Measurements from ENCODE around the gene TBC1D19.
"Not testable (repeated sequence)": the region's sequence is repeated elsewhere in the genome, so short reads cannot be mapped to it uniquely, and the experiment has no call there.

The TBC1D19 gene

GRCh38 chr4:26632916-26633315 is 49.0 kb downstream of the TBC1D19 start:
- Histone ChIP-seq H3K9me3 (ENCODE audit: control extremely low read depth in 1 of 5, control insufficient read depth in 4 of 5, insufficient read depth in 2 of 5, low read depth in 1 of 5, low read length in 4 of 5) (peaks cover 0 to 9% (median 0%) of the 10 kb centered on the region in 5 experiments), H3K27me3 (replicated peaks in 2 of 5; ENCODE audit: control insufficient read depth in 4 of 5, insufficient read depth in 5 of 5, low read length in 4 of 5) (no peaks in the 10 kb centered on the region), H3K36me3 (ENCODE audit: control insufficient read depth in 4 of 4, insufficient read depth in 4 of 4, low read length in 3 of 4) (peaks cover 0 to 7% (median 3%) of the 10 kb centered on the region in 4 experiments), H3K4me1 (ENCODE audit: control extremely low read depth in 1 of 4, control insufficient read depth in 4 of 4, insufficient read depth in 4 of 4, low read length in 3 of 4) (no peaks in the 10 kb centered on the region), H3K27ac (ENCODE audit: insufficient read depth in 1 of 2, low read depth in 1 of 2, low read length in 2 of 2, poor library complexity in 1 of 2, severe bottlenecking in 2 of 2) (no peak overlapping the region), H3K4me3 (ENCODE audit: control insufficient read depth in 1 of 7, extremely low read depth in 1 of 7, insufficient read depth in 4 of 7, low read depth in 2 of 7, low read length in 6 of 7) (no peak overlapping the region)
- no peak for DNase-seq
- WGBS (ENCODE audit: insufficient coverage) = 86% methylated on average over 1 of the region's 1 CpG
- ChIA-PET CTCF (no interaction called here), POLR2A (no interaction called here)

DNA sequence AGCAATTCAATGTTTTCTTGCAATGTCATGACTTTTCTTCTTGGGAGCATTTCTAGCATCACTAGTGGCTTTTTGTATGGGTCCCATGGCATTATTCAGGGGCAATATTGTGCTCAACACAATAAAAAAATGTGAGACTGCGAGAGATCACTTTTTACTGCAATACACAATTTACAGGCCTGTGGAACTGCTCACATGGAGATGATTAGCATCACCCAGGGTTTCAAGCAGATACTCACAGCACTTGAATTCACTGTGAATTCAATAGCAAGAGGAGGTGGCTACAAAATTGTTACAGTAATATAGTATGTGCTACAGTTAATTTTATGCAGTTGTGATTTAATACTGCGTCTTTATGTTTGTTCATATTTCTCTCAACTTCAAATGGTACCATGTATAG is 50.4 kb downstream of the TBC1D19 start:
- H3K4me3 ChIP-seq (ENCODE audit: control insufficient read depth in 1 of 7, extremely low read depth in 1 of 7, insufficient read depth in 4 of 7, low read depth in 2 of 7, low read length in 6 of 7) = no peak overlapping the region
- ChIA-PET CTCF (no interaction called here), POLR2A (no interaction called here)
- H3K9me3 ChIP-seq (ENCODE audit: control extremely low read depth in 1 of 5, control insufficient read depth in 4 of 5, insufficient read depth in 2 of 5, low read depth in 1 of 5, low read length in 4 of 5) = peaks cover 0 to 9% (median 0%) of the 10 kb centered on the region in 5 experiments
- no peaks in the 10 kb centered on the region for H3K27me3 ChIP-seq (replicated peaks in 2 of 5; ENCODE audit: control insufficient read depth in 4 of 5, insufficient read depth in 5 of 5, low read length in 4 of 5)
- H3K27ac ChIP-seq (ENCODE audit: insufficient read depth in 1 of 2, low read depth in 1 of 2, low read length in 2 of 2, poor library complexity in 1 of 2, severe bottlenecking in 2 of 2) = no peak overlapping the region
- peaks cover 0 to 10% (median 3%) of the 10 kb centered on the region in 4 experiments for H3K36me3 ChIP-seq (ENCODE audit: control insufficient read depth in 4 of 4, insufficient read depth in 4 of 4, low read length in 3 of 4)
- DNase-seq = no peak
- WGBS (ENCODE audit: insufficient coverage) = 83% methylated on average over 1 of the region's 2 CpGs
- H3K4me1 ChIP-seq (ENCODE audit: control extremely low read depth in 1 of 4, control insufficient read depth in 4 of 4, insufficient read depth in 4 of 4, low read length in 3 of 4) = no peaks in the 10 kb centered on the region

GRCh38 chr4:26636458-26636857 is 52.6 kb downstream of the TBC1D19 start:
- DNase-seq = no peak
- Histone ChIP-seq H3K4me3 (ENCODE audit: control insufficient read depth in 1 of 7, extremely low read depth in 1 of 7, insufficient read depth in 4 of 7, low read depth in 2 of 7, low read length in 6 of 7) (no peak overlapping the region), H3K4me1 (ENCODE audit: control extremely low read depth in 1 of 4, control insufficient read depth in 4 of 4, insufficient read depth in 4 of 4, low read length in 3 of 4) (no peaks in the 10 kb centered on the region), H3K9me3 (ENCODE audit: control extremely low read depth in 1 of 5, control insufficient read depth in 4 of 5, insufficient read depth in 2 of 5, low read depth in 1 of 5, low read length in 4 of 5) (peaks cover 0 to 9% (median 0%) of the 10 kb centered on the region in 5 experiments), H3K36me3 (ENCODE audit: control insufficient read depth in 4 of 4, insufficient read depth in 4 of 4, low read length in 3 of 4) (peaks cover 0 to 19% (median 4%) of the 10 kb centered on the region in 4 experiments), H3K27ac (ENCODE audit: insufficient read depth in 1 of 2, low read depth in 1 of 2, low read length in 2 of 2, poor library complexity in 1 of 2, severe bottlenecking in 2 of 2) (no peak overlapping the region), H3K27me3 (replicated peaks in 2 of 5; ENCODE audit: control insufficient read depth in 4 of 5, insufficient read depth in 5 of 5, low read length in 4 of 5) (no peaks in the 10 kb centered on the region)
- POLR2A ChIA-PET = no interaction called here
- CTCF ChIA-PET = no interaction called here

DNA sequence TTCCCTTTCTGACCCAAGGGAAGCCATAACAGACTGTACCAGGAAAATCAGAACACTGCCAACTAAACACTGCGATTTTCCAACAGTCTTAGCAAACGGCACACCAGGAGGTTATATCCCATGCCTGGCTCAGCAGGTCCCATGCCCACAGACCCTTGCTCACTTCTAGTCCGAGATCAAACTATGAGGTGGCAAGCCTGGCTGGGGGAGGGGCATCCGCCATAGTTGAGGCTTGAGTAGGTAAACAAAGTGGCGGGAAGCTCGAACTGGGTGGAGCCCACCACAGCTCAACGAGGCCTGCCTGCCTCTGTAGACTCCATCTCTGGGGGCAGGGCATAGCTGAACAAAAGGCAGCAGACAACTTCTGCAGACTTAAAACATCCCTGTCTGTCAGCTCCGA is 56.8 kb downstream of the TBC1D19 start:
- H3K4me3 ChIP-seq (ENCODE audit: control insufficient read depth in 1 of 7, extremely low read depth in 1 of 7, insufficient read depth in 4 of 7, low read depth in 2 of 7, low read length in 6 of 7); CTCF ChIA-PET; H3K4me1 ChIP-seq (ENCODE audit: control extremely low read depth in 1 of 4, control insufficient read depth in 4 of 4, insufficient read depth in 4 of 4, low read length in 3 of 4); H3K27me3 ChIP-seq (replicated peaks in 2 of 5; ENCODE audit: control insufficient read depth in 4 of 5, insufficient read depth in 5 of 5, low read length in 4 of 5); DNase-seq; H3K27ac ChIP-seq (ENCODE audit: insufficient read depth in 1 of 2, low read depth in 1 of 2, low read length in 2 of 2, poor library complexity in 1 of 2, severe bottlenecking in 2 of 2); H3K9me3 ChIP-seq (ENCODE audit: control extremely low read depth in 1 of 5, control insufficient read depth in 4 of 5, insufficient read depth in 2 of 5, low read depth in 1 of 5, low read length in 4 of 5); POLR2A ChIA-PET: not testable (repeated sequence)
- peaks cover 0 to 12% (median 3%) of the 10 kb centered on the region in 4 experiments for H3K36me3 ChIP-seq (ENCODE audit: control insufficient read depth in 4 of 4, insufficient read depth in 4 of 4, low read length in 3 of 4)
- 95% methylated on average over 7 of the region's 8 CpGs for WGBS (ENCODE audit: insufficient coverage)

- DNase-seq = no peak
- Histone ChIP-seq H3K4me3 (ENCODE audit: control insufficient read depth in 1 of 7, extremely low read depth in 1 of 7, insufficient read depth in 4 of 7, low read depth in 2 of 7, low read length in 6 of 7) (no peak overlapping the region), H3K27me3 (replicated peaks in 2 of 5; ENCODE audit: control insufficient read depth in 4 of 5, insufficient read depth in 5 of 5, low read length in 4 of 5) (no peaks in the 10 kb centered on the region), H3K27ac (ENCODE audit: insufficient read depth in 1 of 2, low read depth in 1 of 2, low read length in 2 of 2, poor library complexity in 1 of 2, severe bottlenecking in 2 of 2) (no peak overlapping the region), H3K4me1 (ENCODE audit: control extremely low read depth in 1 of 4, control insufficient read depth in 4 of 4, insufficient read depth in 4 of 4, low read length in 3 of 4) (no peaks in the 10 kb centered on the region), H3K36me3 (ENCODE audit: control insufficient read depth in 4 of 4, insufficient read depth in 4 of 4, low read length in 3 of 4) (no peaks in the 10 kb centered on the region), H3K9me3 (ENCODE audit: control extremely low read depth in 1 of 5, control insufficient read depth in 4 of 5, insufficient read depth in 2 of 5, low read depth in 1 of 5, low read length in 4 of 5) (no peaks in the 10 kb centered on the region)
- CTCF ChIA-PET = interaction anchor here (0.9 kb wide), 1 partner anchor 9 kb away, joined by 3 read pairs; no protein-coding TSS in a partner anchor
- WGBS (ENCODE audit: insufficient coverage) = 100% methylated on average over 2 of the region's 2 CpGs
- POLR2A ChIA-PET = no interaction called here
Measured at GRCh38 chr4:26647523-26648224, 63.8 kb downstream of the TBC1D19 start.

- DNase-seq = no peak
- Histone ChIP-seq H3K4me1 (ENCODE audit: control extremely low read depth in 1 of 4, control insufficient read depth in 4 of 4, insufficient read depth in 4 of 4, low read length in 3 of 4) (no peaks in the 10 kb centered on the region), H3K4me3 (ENCODE audit: control insufficient read depth in 1 of 7, extremely low read depth in 1 of 7, insufficient read depth in 4 of 7, low read depth in 2 of 7, low read length in 6 of 7) (no peak overlapping the region), H3K36me3 (ENCODE audit: control insufficient read depth in 4 of 4, insufficient read depth in 4 of 4, low read length in 3 of 4) (no peaks in the 10 kb centered on the region), H3K27me3 (replicated peaks in 2 of 5; ENCODE audit: control insufficient read depth in 4 of 5, insufficient read depth in 5 of 5, low read length in 4 of 5) (no peaks in the 10 kb centered on the region), H3K9me3 (ENCODE audit: control extremely low read depth in 1 of 5, control insufficient read depth in 4 of 5, insufficient read depth in 2 of 5, low read depth in 1 of 5, low read length in 4 of 5) (no peaks in the 10 kb centered on the region), H3K27ac (ENCODE audit: insufficient read depth in 1 of 2, low read depth in 1 of 2, low read length in 2 of 2, poor library complexity in 1 of 2, severe bottlenecking in 2 of 2) (no peak overlapping the region)
- POLR2A ChIA-PET = no interaction called here
- WGBS (ENCODE audit: insufficient coverage) = no CpG with 5 or more reads among the region's 1 CpG
- CTCF ChIA-PET = no interaction called here
Measured at GRCh38 chr4:26648260-26648659, 64.4 kb downstream of the TBC1D19 start.

DNA sequence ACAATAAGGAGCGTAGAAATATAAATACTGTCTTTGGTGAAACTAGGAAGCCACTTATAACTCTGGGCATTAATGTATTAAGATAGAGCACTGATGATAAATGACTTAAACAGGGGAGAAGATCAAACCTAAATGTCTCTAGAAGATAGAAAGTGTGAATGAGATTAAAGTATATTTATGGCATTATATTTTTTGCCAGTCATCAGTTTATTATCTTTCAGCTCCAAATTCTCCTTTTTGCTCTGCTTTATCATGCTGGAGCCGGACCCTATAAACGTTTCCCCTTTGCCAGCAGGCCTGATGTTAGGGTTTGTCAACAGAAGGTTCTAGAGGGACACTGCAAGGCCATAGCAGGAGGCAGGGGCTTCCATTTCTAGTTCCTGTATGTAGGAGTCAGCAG is 76.4 kb downstream of the TBC1D19 start:
- DNase-seq = no peak
- no peaks in the 10 kb centered on the region for H3K4me1 ChIP-seq (ENCODE audit: control extremely low read depth in 1 of 4, control insufficient read depth in 4 of 4, insufficient read depth in 4 of 4, low read length in 3 of 4)
- H3K27me3 ChIP-seq (replicated peaks in 2 of 5; ENCODE audit: control insufficient read depth in 4 of 5, insufficient read depth in 5 of 5, low read length in 4 of 5) = no peaks in the 10 kb centered on the region
- peaks cover 2 to 19% (median 4%) of the 10 kb centered on the region in 4 experiments for H3K36me3 ChIP-seq (ENCODE audit: control insufficient read depth in 4 of 4, insufficient read depth in 4 of 4, low read length in 3 of 4)
- peaks cover 0 to 5% (median 4%) of the 10 kb centered on the region in 5 experiments for H3K9me3 ChIP-seq (ENCODE audit: control extremely low read depth in 1 of 5, control insufficient read depth in 4 of 5, insufficient read depth in 2 of 5, low read depth in 1 of 5, low read length in 4 of 5)
- H3K4me3 ChIP-seq (ENCODE audit: control insufficient read depth in 1 of 7, extremely low read depth in 1 of 7, insufficient read depth in 4 of 7, low read depth in 2 of 7, low read length in 6 of 7) = no peak overlapping the region
- H3K27ac ChIP-seq (ENCODE audit: insufficient read depth in 1 of 2, low read depth in 1 of 2, low read length in 2 of 2, poor library complexity in 1 of 2, severe bottlenecking in 2 of 2) = no peak overlapping the region
- WGBS (ENCODE audit: insufficient coverage) = no CpG with 5 or more reads among the region's 3 CpGs
- CTCF ChIA-PET = no interaction called here
- POLR2A ChIA-PET = no interaction called here
